ENCODE measurements around the gene CD99L2.

The CD99L2 gene

DNA sequence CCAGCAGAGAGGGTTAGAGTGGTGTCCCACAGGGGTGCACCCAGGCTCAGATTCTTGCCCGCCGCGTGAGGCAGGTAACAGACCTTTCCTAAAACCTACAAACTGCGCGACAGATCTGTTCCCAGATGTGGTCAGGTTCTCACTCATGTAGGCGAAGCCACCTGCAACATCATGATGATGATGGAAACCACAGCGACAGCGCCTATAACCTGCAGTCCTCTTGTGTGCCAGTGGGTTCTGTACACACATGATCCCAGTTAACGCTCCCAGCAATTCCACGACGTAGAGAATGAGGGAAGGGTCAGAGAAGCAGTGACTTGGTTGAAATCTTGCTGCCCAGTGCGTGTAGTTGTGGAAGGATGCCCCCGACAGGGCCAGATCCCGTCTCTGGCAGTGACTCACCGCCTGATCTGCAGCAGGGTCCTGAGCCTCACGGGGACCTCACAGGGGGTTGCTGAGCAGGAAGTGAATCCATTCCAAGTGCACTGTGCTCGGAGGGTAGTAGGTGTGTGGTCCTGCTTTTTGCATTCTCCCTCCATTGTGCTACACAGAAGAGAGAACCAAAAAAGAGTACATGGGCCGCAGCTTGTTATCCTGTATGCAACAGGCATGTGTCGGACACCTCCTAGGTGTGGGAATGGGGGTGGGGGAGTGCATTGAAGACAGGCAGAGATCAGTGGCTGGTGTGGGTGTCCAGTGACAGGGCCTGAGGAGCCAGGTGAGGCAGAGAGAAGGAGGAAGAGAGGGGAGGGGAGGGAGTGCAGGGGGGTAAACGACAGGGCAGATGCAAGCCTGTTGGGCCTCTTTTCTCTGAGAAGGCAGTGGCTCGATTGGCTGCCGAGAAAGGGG is 138.7 kb downstream of the CD99L2 start:
- no peaks in the 10 kb centered on the region for H4K20me1 ChIP-seq (ENCODE audit: control insufficient read depth, insufficient read depth, low read depth, low read length)
- no peaks in the 10 kb centered on the region for H3F3A ChIP-seq (ENCODE audit: control insufficient read depth, insufficient read depth)
- H3K4me2 ChIP-seq (ENCODE audit: low read length): no peak overlapping the region
- TF ChIP-seq CTCF (IDR thresholded peaks at IDR 0.05; ENCODE audit: low read depth, low read length, poor library complexity, severe bottlenecking) (no peak), EZH2phosphoT487 (IDR thresholded peaks at IDR 0.05; ENCODE audit: borderline replicate concordance, low read length) (no peak)
- H3K9me3 ChIP-seq (ENCODE audit: control insufficient read depth, insufficient read depth, low read length): no peaks in the 10 kb centered on the region
- H3K36me3 ChIP-seq (ENCODE audit: control insufficient read depth, low read length): no peaks in the 10 kb centered on the region
- H3K4me3 ChIP-seq (ENCODE audit: low read length): no peak overlapping the region
- H3K79me2 ChIP-seq (ENCODE audit: control insufficient read depth, low read length): no peaks in the 10 kb centered on the region
- H3K27ac ChIP-seq (ENCODE audit: low read depth, low read length): no peak overlapping the region
- H3K4me1 ChIP-seq (ENCODE audit: control insufficient read depth, low read length): no peaks in the 10 kb centered on the region
- H3K9me2 ChIP-seq (replicated peaks; ENCODE audit: control insufficient read depth, low read length): no peaks in the 10 kb centered on the region
- H3K27me3 ChIP-seq (ENCODE audit: control insufficient read depth, low read length): no peaks in the 10 kb centered on the region

DNA sequence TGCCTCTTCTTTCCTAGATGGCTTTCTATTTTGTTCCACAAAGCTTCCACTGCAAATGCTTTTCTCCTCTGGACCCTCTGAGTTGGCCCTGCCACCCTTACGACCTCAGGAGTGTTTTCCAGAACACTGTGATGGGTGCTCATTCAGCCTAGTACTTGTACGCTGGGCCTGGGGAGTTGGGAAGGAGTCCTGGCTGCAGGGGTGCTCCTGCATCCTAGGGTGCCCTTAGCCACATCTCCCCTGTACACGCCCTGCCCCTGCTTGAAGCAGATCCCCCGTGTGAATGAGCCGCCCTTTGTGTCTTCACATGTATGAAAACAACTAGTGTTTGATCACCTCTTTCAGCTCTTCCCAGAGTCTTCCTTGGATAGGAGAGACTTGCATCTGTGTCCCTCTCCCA is 141.1 kb downstream of the CD99L2 start:
- Histone ChIP-seq H3K79me2 (ENCODE audit: control insufficient read depth, low read length) (no peaks in the 10 kb centered on the region), H3K4me3 (ENCODE audit: low read length) (no peak overlapping the region), H3K27ac (ENCODE audit: low read depth, low read length) (no peak overlapping the region), H3K9me2 (replicated peaks; ENCODE audit: control insufficient read depth, low read length) (no peaks in the 10 kb centered on the region), H3K27me3 (ENCODE audit: control insufficient read depth, low read length) (no peaks in the 10 kb centered on the region), H3K36me3 (ENCODE audit: control insufficient read depth, low read length) (peaks cover 12% of the 10 kb centered on the region), H3K9me3 (ENCODE audit: control insufficient read depth, insufficient read depth, low read length) (no peaks in the 10 kb centered on the region), H3F3A (ENCODE audit: control insufficient read depth, insufficient read depth) (no peaks in the 10 kb centered on the region), H4K20me1 (ENCODE audit: control insufficient read depth, insufficient read depth, low read depth, low read length) (no peaks in the 10 kb centered on the region), H3K4me1 (ENCODE audit: control insufficient read depth, low read length) (peaks cover 7% of the 10 kb centered on the region), H3K4me2 (ENCODE audit: low read length) (no peak overlapping the region)
- no peak for TF ChIP-seq EZH2phosphoT487 (IDR thresholded peaks at IDR 0.05; ENCODE audit: borderline replicate concordance, low read length)
- no peak for TF ChIP-seq CTCF (IDR thresholded peaks at IDR 0.05; ENCODE audit: low read depth, low read length, poor library complexity, severe bottlenecking)

- Histone ChIP-seq H3K27ac (ENCODE audit: low read depth, low read length) (no peak overlapping the region), H3K4me2 (ENCODE audit: low read length) (no peak overlapping the region), H3K79me2 (ENCODE audit: control insufficient read depth, low read length) (no peaks in the 10 kb centered on the region), H3K4me1 (ENCODE audit: control insufficient read depth, low read length) (peaks cover 7% of the 10 kb centered on the region), H3F3A (ENCODE audit: control insufficient read depth, insufficient read depth) (no peaks in the 10 kb centered on the region), H4K20me1 (ENCODE audit: control insufficient read depth, insufficient read depth, low read depth, low read length) (no peaks in the 10 kb centered on the region), H3K27me3 (ENCODE audit: control insufficient read depth, low read length) (no peaks in the 10 kb centered on the region), H3K9me3 (ENCODE audit: control insufficient read depth, insufficient read depth, low read length) (no peaks in the 10 kb centered on the region), H3K36me3 (ENCODE audit: control insufficient read depth, low read length) (peaks cover 19% of the 10 kb centered on the region), H3K9me2 (replicated peaks; ENCODE audit: control insufficient read depth, low read length) (no peaks in the 10 kb centered on the region), H3K4me3 (ENCODE audit: low read length) (no peak overlapping the region)
- TF ChIP-seq CTCF (IDR thresholded peaks at IDR 0.05; ENCODE audit: low read depth, low read length, poor library complexity, severe bottlenecking) (no peak), EZH2phosphoT487 (IDR thresholded peaks at IDR 0.05; ENCODE audit: borderline replicate concordance, low read length) (no peak)
Observed at GRCh38 chrX:150753968-150754367, 144.5 kb downstream of the CD99L2 start.
